Measurements from ENCODE around the gene NRARP.

NRARP gene

DNA sequence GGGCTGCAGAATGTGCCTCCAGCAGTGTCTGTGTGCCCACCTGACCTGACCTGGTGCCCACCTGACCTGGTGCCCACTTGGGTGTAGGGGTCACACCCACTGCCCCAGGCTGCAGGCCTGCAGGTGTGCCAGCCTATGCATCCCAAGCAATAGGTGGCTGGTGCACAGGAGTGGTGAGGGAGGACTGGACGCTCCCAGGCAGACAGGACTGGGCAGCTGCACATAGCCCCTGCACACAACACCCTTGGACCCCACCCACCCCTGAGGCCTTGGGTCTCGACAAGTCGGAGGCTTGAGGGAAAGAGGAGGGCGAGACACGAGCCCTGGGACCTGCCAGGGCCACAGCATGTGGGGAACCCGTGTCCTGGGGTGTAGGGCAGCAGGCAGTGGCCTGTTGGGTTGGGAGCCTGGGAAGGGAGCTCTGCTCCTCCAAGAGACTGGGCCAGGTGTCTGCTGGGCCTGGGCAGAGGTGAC is 10.8 kb upstream of the NRARP start:
- Histone ChIP-seq H3K4me1 (ENCODE audit: low read depth, poor library complexity, severe bottlenecking) (peaks cover 7% of the 10 kb centered on the region), H3K79me2 (ENCODE audit: insufficient read depth, low read depth) (no peaks in the 10 kb centered on the region), H3K4me3 (IDR thresholded peaks at IDR 0.05; ENCODE audit: insufficient read depth, low read depth, low read length) (no peak overlapping the region), H2AFZ (ENCODE audit: low read depth) (no peak overlapping the region), H3K36me3 (ENCODE audit: insufficient read depth) (no peaks in the 10 kb centered on the region), H3K27me3 (ENCODE audit: insufficient read depth, low read depth) (peaks cover 2% of the 10 kb centered on the region; the same call in 1 of the 2 replicates), H3K27ac (no peak overlapping the region), H3K9ac (no peak overlapping the region), H3K4me2 (no peak overlapping the region), H4K20me1 (ENCODE audit: insufficient read depth) (no peaks in the 10 kb centered on the region)
- TF ChIP-seq, protein P1, sequence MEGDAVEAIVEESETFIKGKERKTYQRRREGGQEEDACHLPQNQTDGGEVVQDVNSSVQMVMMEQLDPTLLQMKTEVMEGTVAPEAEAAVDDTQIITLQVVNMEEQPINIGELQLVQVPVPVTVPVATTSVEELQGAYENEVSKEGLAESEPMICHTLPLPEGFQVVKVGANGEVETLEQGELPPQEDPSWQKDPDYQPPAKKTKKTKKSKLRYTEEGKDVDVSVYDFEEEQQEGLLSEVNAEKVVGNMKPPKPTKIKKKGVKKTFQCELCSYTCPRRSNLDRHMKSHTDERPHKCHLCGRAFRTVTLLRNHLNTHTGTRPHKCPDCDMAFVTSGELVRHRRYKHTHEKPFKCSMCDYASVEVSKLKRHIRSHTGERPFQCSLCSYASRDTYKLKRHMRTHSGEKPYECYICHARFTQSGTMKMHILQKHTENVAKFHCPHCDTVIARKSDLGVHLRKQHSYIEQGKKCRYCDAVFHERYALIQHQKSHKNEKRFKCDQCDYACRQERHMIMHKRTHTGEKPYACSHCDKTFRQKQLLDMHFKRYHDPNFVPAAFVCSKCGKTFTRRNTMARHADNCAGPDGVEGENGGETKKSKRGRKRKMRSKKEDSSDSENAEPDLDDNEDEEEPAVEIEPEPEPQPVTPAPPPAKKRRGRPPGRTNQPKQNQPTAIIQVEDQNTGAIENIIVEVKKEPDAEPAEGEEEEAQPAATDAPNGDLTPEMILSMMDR (conservative IDR thresholded peaks at IDR 0.05; ENCODE audit: low read depth, low read length), result no peak

DNA sequence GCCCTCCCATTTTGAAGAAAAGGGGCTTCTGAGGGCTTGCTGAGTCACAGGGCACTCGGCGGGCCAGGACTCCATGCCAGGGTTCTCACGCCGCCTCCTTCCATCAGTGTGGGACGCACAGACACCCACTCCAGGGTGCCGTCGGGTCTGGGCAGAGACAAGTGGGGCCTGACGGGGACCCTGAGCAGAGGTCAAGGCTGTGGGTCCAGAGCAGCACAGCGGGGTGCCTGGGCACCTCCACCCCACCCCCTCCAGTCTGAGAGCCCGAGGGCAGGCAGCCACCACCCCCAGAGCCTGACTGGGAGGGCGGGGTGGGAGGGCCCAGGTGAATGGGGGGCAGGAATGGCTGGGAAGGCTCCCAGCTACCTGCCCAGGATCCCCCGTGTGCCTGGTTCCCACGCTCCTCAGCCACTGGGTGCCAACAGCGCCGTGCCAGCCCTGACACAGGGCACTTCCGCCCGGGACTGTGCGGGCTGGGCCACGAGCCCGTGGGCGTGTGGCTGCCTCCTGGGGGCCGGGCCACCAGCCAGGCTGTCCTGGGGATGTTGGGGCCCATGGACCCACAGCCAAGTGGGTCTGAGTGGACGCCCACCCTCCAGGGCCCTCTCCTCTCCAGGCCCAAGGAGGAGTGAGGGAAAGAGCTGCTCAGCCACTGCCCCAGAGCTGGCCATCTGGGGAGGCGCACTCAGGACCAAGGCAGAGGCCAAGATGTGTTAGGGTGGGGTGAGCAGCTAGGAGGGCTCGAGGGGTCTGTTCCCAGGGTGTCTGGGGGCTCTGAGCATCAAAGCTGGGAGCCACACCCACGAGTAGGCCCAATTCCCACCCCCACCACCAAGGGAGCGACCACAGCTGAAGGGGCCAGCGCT is 10.1 kb upstream of the NRARP start:
- peaks cover 7% of the 10 kb centered on the region for H3K4me1 ChIP-seq (ENCODE audit: low read depth, poor library complexity, severe bottlenecking)

DNA sequence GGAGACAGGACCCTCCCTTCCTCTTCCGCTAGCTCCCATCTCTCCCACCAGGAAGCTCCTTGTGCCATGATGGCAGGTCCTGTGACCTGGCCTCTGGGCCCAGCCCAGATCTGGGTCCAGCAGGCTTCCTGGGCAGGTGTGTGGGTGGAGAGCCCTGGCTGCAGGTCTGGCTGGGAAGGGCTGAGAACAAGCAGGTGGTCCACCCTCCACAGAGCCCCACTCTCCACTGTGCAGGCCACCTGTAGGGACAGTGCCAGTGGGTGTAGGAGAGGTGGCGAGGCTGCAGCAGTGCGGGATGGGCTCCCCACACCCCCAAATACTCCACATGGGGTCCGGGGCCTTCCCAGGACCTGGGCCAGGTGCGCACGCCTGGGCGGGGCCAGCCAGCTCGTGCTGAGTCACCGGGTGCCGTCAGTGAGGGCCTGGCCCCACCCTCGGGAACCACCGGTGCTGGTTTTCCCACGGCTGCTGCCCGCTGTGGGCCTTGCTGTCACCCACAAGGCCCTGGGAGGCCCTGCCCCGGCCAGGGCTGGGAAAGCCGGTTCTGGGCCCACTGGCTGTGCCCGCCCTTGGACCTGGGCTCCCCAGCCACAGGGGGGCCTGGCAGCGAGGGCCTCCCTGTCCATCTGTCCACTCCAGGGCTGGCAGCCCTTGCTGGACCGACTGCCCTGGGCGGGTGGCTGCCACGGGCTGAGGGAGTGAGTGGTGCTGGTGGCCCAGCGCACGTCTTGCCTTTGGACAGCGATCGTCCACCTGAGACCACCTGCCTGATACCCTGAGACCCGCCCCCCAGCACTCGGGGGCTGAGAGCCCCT is 9.3 kb upstream of the NRARP start:
- Histone ChIP-seq H2AFZ (ENCODE audit: low read depth) (no peak overlapping the region), H3K4me1 (ENCODE audit: low read depth, poor library complexity, severe bottlenecking) (peaks cover 7% of the 10 kb centered on the region), H3K79me2 (ENCODE audit: insufficient read depth, low read depth) (no peaks in the 10 kb centered on the region), H3K4me3 (IDR thresholded peaks at IDR 0.05; ENCODE audit: insufficient read depth, low read depth, low read length) (no peak overlapping the region), H3K27me3 (ENCODE audit: insufficient read depth, low read depth) (peaks cover 2% of the 10 kb centered on the region; the same call in 1 of the 2 replicates), H3K36me3 (ENCODE audit: insufficient read depth) (no peaks in the 10 kb centered on the region), H3K27ac (no peak overlapping the region), H3K4me2 (no peak overlapping the region), H3K9ac (no peak overlapping the region), H4K20me1 (ENCODE audit: insufficient read depth) (no peaks in the 10 kb centered on the region)
- TF ChIP-seq, protein P1 (conservative IDR thresholded peaks at IDR 0.05; ENCODE audit: low read depth, low read length), result no peak

More for the DNA sequence above, 10.1 kb upstream of the NRARP start:
- no peak overlapping the region for H2AFZ ChIP-seq (ENCODE audit: low read depth)
- no peak overlapping the region for H3K4me3 ChIP-seq (IDR thresholded peaks at IDR 0.05; ENCODE audit: insufficient read depth, low read depth, low read length)
- H3K4me2 ChIP-seq, result no peak overlapping the region
- H4K20me1 ChIP-seq (ENCODE audit: insufficient read depth), result no peaks in the 10 kb centered on the region
- H3K36me3 ChIP-seq (ENCODE audit: insufficient read depth), result no peaks in the 10 kb centered on the region
- no peaks in the 10 kb centered on the region for H3K79me2 ChIP-seq (ENCODE audit: insufficient read depth, low read depth)
- peaks cover 2% of the 10 kb centered on the region; the same call in 1 of the 2 replicates for H3K27me3 ChIP-seq (ENCODE audit: insufficient read depth, low read depth)
- no peak overlapping the region for H3K27ac ChIP-seq
- no peak overlapping the region for H3K9ac ChIP-seq
- TF ChIP-seq, protein P1 (conservative IDR thresholded peaks at IDR 0.05; ENCODE audit: low read depth, low read length), result no peak

DNA sequence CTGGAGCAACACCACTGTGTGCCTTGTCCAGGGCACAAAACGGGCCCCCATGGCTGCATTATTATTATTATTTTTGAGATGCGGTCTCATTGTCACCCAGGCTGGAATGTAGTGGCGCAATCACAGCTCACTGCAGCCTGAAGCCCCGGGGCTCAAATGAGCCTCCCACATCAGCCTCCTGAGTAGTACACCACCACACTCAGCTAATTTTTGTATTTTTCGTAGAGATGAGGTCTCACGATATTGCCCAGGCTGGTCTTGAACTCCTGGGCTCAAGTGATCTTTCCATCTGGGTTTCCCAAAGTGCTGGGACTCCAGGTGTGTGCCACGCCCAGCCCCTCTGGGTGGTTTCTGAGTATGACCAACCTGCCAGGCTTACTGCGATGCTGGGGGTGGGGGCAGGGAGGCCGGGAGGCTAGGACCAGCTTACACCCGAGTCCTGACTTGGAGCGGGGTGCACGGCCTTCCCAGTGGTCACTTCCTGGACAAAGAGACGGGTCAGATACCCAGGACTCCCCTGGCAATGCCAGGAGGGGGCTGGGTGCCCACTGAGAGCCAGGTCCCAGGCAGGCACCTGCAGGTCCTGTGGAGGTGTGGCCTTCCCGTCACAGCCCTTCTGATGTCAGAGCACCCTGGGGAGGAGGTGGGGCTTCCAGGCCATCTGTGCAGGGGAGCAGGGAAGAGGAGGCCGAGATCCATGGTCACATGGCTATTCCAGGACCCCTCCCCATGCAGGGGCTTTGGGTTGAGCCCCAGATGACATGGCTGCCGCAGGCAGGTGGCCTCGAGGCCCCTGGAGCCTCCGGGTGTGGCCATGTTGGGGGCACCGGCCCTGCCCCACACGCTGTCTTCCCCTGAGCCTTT is 8.3 kb upstream of the NRARP start:
- peak overlapping the region; percentile 10; the same call in 1 of the 2 replicates for H2AFZ ChIP-seq (ENCODE audit: low read depth)
- H3K79me2 ChIP-seq (ENCODE audit: insufficient read depth, low read depth), result no peaks in the 10 kb centered on the region
- H3K36me3 ChIP-seq (ENCODE audit: insufficient read depth), result no peaks in the 10 kb centered on the region
- peaks cover 7% of the 10 kb centered on the region for H3K4me1 ChIP-seq (ENCODE audit: low read depth, poor library complexity, severe bottlenecking)
- H3K4me3 ChIP-seq (IDR thresholded peaks at IDR 0.05; ENCODE audit: insufficient read depth, low read depth, low read length), result no peak overlapping the region
- TF ChIP-seq, protein P1 (conservative IDR thresholded peaks at IDR 0.05; ENCODE audit: low read depth, low read length), result no peak
- no peak overlapping the region; the same call in 1 of the 2 replicates for H3K4me2 ChIP-seq
- peaks cover 2% of the 10 kb centered on the region; the same call in 1 of the 2 replicates for H3K27me3 ChIP-seq (ENCODE audit: insufficient read depth, low read depth)
- H4K20me1 ChIP-seq (ENCODE audit: insufficient read depth), result no peaks in the 10 kb centered on the region
- no peak overlapping the region for H3K9ac ChIP-seq
- H3K27ac ChIP-seq, result no peak overlapping the region

All from KMS-11 (cell line).